CD4-positive, alpha-beta T cell treated with Interleukin-15 for 4 hours (primary cell): ENCODE measurements around the gene GPR132.
"Not testable (repeated sequence)": the region's sequence is repeated elsewhere in the genome, so short reads cannot be mapped to it uniquely, and the experiment has no call there.

Experiments used
- DNase-seq: peaks from one replicate; pipeline ENCODE4 v3.0.0-alpha.2; 2020; ENCODE audit warnings: low spot score

The GPR132 gene

DNA sequence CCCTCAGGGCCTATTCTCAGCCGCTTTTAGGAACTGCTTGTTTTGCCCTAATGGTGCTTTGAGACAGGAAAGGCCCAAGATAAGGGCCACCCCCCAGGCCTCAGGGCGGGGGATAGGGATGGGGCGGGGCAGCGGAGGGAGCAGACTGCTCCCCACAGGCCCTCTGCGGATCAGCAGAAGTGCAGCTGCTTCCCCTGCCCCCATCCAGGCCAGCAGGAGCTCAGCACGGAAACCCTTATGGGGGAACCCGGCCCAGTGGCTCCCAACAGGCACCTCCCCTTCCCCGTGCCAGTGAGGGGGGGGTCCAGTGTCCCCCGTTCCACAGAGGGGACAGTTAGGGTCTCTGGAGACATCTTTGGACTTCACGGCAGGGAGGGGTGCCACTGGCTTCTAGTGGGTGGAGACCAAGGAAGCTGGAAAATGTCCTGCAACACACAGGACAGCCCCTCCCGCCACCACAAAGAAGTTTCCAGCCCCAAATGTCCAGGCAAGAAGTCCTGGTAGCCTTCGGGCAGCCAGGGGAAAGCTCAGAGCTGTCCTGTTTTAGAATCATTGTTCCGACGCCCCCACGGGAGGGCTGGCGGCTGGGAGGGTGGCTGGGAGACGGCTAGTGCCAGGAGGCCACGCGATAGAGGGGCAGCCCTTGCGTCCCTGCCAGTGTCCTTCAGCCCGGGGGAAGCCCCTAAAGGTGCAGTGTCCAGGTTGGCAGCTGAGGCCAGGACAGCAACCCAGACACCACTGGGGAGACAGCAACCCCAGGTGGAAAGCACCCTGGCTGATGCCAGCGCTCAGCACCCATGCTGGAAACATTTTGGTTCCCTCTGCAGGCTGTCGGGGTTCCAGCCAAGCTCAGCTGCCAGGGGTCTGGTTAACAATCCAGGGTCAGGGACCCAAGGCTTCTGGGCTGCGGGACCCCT is 10.4 kb upstream of the GPR132 start:
- DNase-seq: no peak

- no peak for DNase-seq
These were observed 9.4 kb upstream of the GPR132 start for GRCh38 chr14:105074601-105075053.

- DNase-seq: no peak
These were observed 8.7 kb upstream of the GPR132 start for GRCh38 chr14:105073720-105074600.

DNA sequence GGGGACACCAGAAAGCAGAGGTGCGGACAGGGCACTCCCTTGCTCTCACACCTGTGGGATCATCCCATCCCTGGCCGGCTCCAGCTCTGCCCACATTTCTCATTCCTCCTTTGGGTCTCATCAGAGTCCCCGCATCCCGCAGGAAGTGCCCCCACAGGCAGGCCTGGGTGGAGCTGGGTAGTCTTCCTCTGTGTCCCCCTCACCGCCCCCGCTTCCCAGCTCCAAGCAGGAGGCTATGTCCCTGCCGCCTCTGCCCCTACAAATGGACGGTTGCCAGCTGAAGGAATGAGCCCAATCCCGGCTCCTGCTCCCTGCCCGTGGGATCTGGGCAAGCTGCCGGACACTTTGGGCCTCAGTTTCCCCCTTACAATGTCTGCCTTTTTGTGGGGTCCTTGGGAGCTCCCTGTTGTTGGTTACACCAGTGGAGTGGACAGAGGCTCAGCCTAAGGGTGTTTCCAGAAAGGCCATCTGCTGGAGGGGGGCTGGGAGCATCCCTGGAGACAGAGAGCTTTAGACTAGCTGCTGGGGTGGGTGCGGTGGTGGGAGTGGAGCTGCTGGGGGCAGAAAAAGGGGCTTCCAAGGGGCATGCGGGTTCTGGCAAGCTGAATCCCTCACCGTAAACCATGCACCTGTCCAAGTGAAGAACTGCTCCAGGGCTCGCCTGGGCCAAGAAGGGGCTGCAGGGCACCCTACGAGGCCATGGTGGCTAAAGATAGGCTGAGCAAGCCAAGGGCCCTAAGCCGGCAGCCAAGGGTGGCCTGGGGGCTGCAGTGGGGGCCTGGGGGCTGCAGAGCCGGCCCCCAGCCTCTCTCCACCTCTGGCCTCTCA is 7.9 kb upstream of the GPR132 start:
- no peak for DNase-seq

GRCh38 chr14:105072381-105072861 is 7.2 kb upstream of the GPR132 start:
- no peak for DNase-seq

DNA sequence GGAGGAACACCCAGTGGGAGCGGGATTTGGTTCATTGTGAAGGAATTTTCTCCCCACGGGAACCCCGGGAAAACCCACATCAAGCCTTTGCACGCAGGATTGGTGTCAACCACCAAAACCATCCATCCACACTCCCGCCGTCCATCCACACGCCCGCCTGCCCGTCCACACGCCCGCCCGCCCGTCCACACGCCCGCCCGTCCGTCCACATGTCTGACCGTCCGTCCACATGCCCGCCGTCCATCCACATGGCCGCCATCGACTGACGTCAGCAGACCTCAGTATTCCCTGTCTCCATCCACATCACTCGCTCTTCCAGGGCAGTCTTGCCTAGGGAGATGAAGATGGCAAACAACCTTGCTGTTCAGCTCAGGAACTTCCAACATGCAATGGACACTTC is 6.7 kb upstream of the GPR132 start:
- no peak for DNase-seq

DNA sequence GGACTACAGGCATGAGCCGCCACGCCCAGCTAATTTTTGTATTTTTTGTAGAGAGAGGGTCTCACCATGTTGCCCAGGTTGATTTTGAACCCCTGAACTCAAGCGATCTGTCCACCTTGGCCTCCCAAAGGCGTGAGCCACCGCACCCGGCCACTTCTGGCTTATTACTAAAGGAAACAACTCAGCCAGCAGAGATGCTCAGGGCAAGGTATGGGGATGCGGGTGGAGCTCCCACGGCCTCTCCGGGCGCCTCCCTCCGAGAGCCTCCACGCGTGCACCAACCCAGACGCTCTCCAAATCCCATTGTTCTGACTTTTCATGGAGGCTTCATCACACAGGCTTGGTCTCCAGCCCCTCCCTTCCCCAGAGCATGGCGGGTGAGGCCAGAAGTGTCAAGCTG is 6.1 kb upstream of the GPR132 start:
- DNase-seq: no peak

- no peak for DNase-seq
These were observed 5.5 kb upstream of the GPR132 start for GRCh38 chr14:105070760-105071137.

DNA sequence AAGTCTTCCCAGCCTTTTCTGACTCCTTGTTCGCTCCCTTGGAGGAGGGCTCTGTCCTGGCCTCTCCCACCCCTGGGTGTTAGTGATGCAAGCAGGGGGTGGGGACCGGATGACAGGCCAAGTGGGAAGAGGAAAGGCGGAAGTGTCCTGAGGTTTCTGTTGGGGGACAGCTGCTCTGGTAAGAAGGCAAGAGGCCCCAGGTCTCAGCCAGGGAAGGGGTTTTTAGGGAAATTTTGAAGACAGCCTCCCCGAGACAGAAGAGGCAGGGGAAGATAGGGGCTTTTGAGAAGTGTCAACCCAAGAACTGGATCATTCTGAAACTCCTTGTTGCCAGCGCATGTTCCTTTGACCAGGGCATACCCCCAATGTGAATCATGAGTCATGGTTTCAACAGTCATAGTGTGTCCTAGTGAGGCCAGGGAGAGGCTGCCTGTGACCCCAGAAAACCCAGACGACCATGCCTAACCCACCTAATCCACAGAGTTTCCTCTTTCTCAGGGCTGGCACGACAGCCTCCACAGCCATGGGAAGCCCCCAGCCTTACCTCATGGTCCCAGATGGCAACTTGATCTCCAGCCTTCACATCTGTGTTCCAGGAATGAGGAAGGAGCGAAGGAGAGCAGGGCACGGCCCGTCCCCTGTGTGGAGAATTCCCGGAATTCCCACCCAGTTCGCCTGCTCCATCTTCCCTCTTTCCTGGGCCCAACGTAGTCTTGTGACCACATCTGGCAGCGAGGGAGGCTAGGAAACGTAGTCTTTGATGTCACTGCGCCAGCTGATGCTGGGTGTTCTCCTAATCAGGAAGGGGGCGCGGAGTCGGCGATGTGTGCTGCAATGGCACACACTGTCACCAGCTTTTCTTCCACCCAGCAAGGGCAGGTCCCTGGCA is 4.9 kb upstream of the GPR132 start:
- peak; percentile 37 for DNase-seq

- no peak for DNase-seq
These were observed 4.3 kb upstream of the GPR132 start for GRCh38 chr14:105069522-105069870.

DNA sequence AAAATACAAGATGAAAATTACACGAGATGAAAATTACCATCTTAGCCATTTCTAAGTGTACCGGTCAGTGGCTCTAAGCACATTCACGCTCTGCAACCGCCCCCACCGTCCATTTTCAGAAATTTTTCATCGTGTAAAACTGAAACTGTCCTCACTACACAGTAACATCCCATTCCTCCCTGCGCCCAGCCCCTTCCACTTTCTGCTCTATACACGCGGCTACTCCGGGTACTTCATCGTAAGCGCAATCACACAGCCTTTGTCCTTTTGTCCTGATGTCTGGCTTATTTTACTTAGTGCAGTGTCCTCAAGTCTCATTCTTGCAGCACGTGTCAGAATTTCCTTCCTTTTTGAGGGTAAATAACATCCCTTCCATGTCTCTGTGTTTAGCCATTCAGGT is 3.6 kb upstream of the GPR132 start:
- DNase-seq: no peak

DNA sequence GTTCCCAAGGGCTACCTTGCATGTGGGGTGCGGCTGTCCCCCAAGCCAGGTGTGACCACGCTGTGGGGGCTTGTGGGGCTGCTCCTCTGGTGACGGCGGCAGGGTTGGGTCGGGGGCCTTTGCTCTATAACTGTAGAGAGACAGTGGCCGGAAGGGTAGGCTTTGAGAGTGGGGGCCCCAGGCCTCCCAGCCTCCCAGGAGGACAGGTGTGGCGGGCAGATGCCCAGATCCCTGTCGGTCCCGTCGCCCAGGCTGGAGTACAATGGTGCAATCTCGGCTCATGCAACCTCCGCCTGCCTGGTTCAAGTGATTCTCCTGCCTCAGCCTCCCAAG is 2.7 kb upstream of the GPR132 start:
- no peak for DNase-seq

DNA sequence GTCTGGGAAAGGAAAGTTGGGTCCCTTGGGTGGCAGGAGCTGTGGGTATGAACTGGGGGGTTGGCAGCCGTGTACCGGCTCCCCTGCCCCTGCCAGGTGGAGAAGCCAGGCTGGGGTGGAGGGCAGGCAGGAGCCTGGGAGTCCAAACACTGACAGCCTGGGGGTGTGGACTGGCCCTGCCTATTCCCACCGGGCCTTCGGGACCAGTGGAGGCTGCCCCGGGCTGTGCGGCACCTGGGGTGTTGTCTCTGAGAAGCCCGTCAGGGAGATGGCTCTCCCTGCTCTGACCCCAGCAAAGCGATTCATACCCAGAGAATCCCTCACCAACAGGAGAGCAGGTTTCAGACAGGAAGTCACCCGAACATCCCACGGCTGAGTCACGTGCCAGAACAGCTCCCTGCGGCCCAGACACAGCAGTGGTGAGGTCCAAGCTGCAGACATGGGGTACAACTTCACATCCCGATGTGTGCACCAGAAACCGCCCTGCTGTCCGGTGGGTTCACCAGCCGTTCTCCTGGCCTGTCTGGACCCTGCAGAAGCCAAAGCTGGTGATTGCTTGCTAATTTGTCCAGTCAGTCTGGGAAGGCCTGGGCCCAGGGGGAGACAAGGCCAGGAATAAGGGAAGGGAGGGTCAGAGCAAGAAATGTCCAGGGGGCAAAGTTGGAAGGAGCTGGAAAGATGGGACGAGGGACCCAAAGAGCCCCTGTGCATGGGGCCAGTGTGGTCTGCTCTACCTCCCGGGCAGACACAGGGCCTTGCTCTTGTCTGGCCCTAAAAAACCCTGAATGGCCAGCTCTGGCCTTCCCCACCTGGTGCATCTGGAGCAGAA is 2.1 kb upstream of the GPR132 start:
- peak; percentile 60 for DNase-seq

GRCh38 chr14:105066240-105067071 is 1.2 kb upstream of the GPR132 start:
- DNase-seq: no peak

GRCh38 chr14:105064721-105065143 is 498 bp downstream of the GPR132 start:
- peak; percentile 35 for DNase-seq

DNA sequence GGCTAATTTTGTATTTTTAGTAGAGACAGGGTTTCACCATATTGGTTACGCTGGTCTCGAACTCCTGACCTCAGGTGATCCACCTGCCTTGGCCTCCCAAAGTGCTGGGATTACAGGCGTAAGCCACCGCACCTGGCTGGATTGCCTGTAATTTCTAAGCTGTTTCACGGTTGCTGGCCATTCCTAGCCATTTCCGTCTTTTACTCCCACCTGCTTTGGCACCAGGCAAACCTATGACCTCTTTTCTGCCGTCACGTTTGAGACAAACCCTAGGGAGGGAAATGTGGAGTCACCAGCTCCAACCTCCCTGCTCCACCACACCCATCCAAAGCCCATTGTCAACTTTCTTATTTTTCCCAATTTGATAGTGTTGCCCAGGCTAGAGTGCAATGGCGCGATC is 1.2 kb downstream of the GPR132 start:
- DNase-seq: no peak

DNA sequence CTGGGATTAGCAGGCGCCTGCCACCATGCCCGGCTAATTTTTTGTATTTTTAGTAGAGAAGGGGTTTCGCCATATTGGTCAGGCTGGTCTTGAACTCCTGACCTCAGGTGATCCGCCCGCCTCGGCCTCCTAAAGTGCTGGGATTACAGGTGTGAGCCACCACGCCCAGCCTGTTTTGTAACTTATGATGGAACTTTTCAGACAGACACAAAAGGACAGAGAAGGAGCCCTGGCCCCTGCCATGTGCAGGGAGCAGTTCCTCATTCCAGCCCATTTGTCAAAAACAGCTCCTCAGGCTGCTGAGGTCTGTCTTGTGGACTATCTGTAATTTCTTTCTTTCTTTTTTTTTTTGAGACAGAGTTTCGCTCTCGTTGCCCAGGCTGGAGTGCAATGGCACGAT is 1.7 kb downstream of the GPR132 start:
- DNase-seq: not testable (repeated sequence)

DNA sequence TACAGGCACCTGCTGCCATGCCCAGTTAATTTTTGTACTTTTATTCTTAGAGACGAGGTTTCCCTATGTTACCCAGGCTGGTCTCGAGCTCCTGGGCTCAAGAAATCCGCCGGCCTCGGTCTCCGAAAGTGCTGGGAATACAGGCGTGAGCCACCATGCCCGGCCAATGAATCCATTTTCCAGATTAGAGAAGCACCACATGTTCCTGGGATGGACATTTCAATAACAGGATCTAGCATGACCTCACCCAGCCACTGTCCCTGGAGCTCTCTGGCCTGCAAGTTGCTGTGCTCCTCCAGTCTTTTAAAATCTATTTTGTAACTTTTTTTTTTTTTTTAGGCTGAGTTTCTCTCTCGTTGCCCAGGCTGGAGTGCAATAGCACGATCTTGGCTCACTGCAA is 2.2 kb downstream of the GPR132 start:
- DNase-seq: no peak

GRCh38 chr14:105062048-105062433 is 3.2 kb downstream of the GPR132 start:
- no peak for DNase-seq
